Gastroesophageal sphincter (tissue), 4 donors: Measurements from ENCODE around the gene CPNE5. TPM values are rescaled to one million over a fixed set of nuclear protein-coding genes. Genes with fewer than 3 reads are reported as not detected.
A peak's percentile ranks its signal among the peaks of the same experiment; 100 is the strongest.

Experiments
- ATAC-seq: fragments of 150-250 bp; one replicate; pipeline ENCODE4 v1.9.1; 2016; ENCODE audit warnings: mild to moderate bottlenecking, moderate library complexity
- H3K27ac ChIP-seq, 4 donors: fragments of 200-600 bp; sonication (generic) in 3 of 4; 1 replicate in 3 of 4; 2 replicates in 1 of 4; pipeline ENCODE4 v1.5.1; 2016 to 2019
- H3K27me3 ChIP-seq: fragments of 200-600 bp; sonication (generic); one replicate; pipeline ENCODE4 v1.5.1; 2019
- H3K36me3 ChIP-seq, 2 donors: fragments of 200-600 bp; sonication (generic); one replicate each; pipeline ENCODE4 v1.5.1; 2019; ENCODE audit warnings: control low read depth in 1 of 2
- H3K4me1 ChIP-seq, 3 donors: fragments of 200-600 bp; sonication (generic); 1 replicate in 2 of 3; 2 replicates in 1 of 3; pipeline ENCODE4 v1.5.1; 2016 to 2019; ENCODE audit warnings: control low read depth in 2 of 3
- H3K4me3 ChIP-seq, 2 donors: fragments of 200-600 bp; sonication (generic); one replicate each; pipeline ENCODE4 v1.5.1; 2019; ENCODE audit warnings: mild to moderate bottlenecking in 1 of 2, moderate library complexity in 1 of 2
- H3K9me3 ChIP-seq, 3 donors: fragments of 200-600 bp; sonication (generic); one replicate each; pipeline ENCODE4 v1.5.1; 2017 to 2019; ENCODE audit warnings: control low read depth in 2 of 3
- EP300 ChIP-seq: sonication (generic); formaldehyde crosslinking; IDR thresholded peaks from one replicate; pipeline ENCODE4 v1.6.1; 2017; ENCODE audit warnings: antibody characterized with exemption, mild to moderate bottlenecking
- POLR2A ChIP-seq, 2 donors: fragments of 450-650 bp; IDR thresholded peaks; one replicate each; pipeline ENCODE4 v1.6.1; 2017; ENCODE audit warnings: antibody characterized with exemption in 2 of 2, mild to moderate bottlenecking in 2 of 2, moderate library complexity in 1 of 2
- POLR2AphosphoS5 ChIP-seq: sonication (generic); formaldehyde crosslinking; IDR thresholded peaks from one replicate; pipeline ENCODE4 v1.6.1; 2017; ENCODE audit warnings: antibody characterized with exemption
- WGBS, 2 donors: methylation state at CpG; one replicate each; pipeline ENCODE4 v1.1.5; 2018; ENCODE audit warnings: low coverage in 1 of 2; 5-methylcytosine and 5-hydroxymethylcytosine counted together
- total RNA-seq, 4 donors: library from RNA; depleted of rRNA; stranded (reverse); fragments of >200 nt; gene quantifications; one replicate each; pipeline ENCODE4 v1.1.0, GENCODE V29; 2016
- TF ChIP-seq, protein P1 (sequence below), 4 experiments: fragments of 200-600 bp in 2 of 4; fragments of 450-650 bp in 2 of 4; sonication (generic) in 1 of 4; IDR thresholded peaks; one replicate each; pipeline ENCODE4 v1.5.1; 2017 to 2019; ENCODE audit warnings: antibody characterized with exemption in 4 of 4, mild to moderate bottlenecking in 2 of 4, moderate library complexity in 2 of 4

The CPNE5 gene
- total RNA-seq, 4 donors from 2014 or later: 0.42 to 2.3 (median 1.5) TPM

DNA sequence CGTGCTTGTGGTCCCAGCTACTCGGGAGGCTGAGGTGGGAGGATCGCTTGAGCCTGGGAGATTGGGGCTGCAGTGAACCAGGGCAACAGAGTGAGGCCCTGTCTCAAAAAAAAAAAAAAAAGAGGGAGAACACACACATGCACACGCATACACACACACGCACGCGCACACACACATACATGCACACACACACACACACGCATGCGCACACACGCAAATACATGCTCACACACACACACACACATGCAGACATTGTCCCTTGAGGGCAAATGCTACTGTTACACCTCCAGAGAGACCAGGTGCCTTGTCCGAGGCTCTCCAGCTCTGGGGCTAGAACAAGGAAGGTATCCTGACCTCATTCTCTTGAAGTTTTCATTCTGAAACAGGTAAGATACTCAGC is 77.1 kb downstream of the CPNE5 start:
- TF ChIP-seq EP300 (no peak), POLR2A (IDR thresholded peaks at IDR 0.05) (no peak), POLR2AphosphoS5 (no peak)
- TF ChIP-seq, protein P1, sequence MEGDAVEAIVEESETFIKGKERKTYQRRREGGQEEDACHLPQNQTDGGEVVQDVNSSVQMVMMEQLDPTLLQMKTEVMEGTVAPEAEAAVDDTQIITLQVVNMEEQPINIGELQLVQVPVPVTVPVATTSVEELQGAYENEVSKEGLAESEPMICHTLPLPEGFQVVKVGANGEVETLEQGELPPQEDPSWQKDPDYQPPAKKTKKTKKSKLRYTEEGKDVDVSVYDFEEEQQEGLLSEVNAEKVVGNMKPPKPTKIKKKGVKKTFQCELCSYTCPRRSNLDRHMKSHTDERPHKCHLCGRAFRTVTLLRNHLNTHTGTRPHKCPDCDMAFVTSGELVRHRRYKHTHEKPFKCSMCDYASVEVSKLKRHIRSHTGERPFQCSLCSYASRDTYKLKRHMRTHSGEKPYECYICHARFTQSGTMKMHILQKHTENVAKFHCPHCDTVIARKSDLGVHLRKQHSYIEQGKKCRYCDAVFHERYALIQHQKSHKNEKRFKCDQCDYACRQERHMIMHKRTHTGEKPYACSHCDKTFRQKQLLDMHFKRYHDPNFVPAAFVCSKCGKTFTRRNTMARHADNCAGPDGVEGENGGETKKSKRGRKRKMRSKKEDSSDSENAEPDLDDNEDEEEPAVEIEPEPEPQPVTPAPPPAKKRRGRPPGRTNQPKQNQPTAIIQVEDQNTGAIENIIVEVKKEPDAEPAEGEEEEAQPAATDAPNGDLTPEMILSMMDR (IDR thresholded peaks at IDR 0.05): no peak
- ATAC-seq: no peak
- H3K4me3 ChIP-seq: no peak overlapping the region
- no peaks in the 10 kb centered on the region for H3K36me3 ChIP-seq
- no peak overlapping the region for H3K27ac ChIP-seq
- no peaks in the 10 kb centered on the region for H3K9me3 ChIP-seq
- 92% methylated on average over 6 of the region's 11 CpGs; no CpG with 5 or more reads in 1 of the 2 donors for WGBS, 2 donors
- no peaks in the 10 kb centered on the region for H3K27me3 ChIP-seq
- H3K4me1 ChIP-seq: peaks cover 0 to 27% (median 8%) of the 10 kb centered on the region in 3 donors

DNA sequence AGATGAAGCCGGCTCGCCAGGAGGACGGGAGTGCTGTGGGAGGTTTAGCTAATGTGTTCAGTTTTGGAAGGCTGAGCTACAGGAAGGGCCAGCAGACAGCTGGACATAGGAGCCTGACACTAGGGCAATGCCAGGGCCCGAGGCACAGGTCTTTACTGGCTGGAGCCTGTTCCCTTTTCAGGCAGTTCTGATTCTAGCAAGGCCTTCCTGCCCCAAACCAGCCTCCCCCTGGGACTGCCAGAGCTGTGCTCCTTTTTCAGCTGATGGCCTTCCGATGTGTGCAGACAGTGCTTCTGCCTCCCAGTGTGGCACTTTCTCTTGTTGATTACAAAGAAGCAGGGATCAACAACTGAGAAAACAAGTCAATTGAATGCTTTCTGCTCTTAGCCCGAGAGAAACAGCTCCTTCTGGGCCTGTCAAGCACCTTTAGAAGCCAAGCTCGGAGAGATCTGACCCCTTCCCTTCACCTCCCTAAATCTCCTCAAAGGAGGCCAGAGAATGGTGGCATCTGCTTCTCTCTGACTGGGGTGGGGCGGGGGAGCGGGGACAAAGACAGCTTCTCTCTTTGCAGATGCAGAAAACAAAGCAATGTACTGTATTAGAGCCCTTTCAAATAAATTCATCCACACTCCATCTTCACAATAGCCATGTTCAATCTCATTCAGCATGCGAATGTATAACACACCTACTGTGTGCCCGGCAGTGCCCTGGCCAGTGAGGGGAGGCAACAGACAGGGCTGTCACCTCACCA is 78.4 kb downstream of the CPNE5 start:
- Histone ChIP-seq H3K4me3 (no peak overlapping the region), H3K27me3 (no peaks in the 10 kb centered on the region), H3K36me3 (no peaks in the 10 kb centered on the region), H3K9me3 (no peaks in the 10 kb centered on the region), H3K27ac (no peak overlapping the region), H3K4me1 (peaks cover 0 to 19% (median 6%) of the 10 kb centered on the region in 3 donors)
- ATAC-seq: no peak
- TF ChIP-seq POLR2A (IDR thresholded peaks at IDR 0.05) (no peak), POLR2AphosphoS5 (no peak), EP300 (no peak)
- TF ChIP-seq, protein P1 (IDR thresholded peaks at IDR 0.05): no peak
- WGBS, 2 donors: 78 to 89% methylated on average over 4 to 6 of the region's 11 CpGs

- 0% methylated on average over 1 of the region's 8 CpGs; no CpG with 5 or more reads in 1 of the 2 donors for whole genome bisulfite sequencing, 2 donors
- Histone ChIP-seq H3K4me3 (no peak overlapping the region), H3K27ac (no peak overlapping the region), H3K9me3 (no peaks in the 10 kb centered on the region), H3K4me1 (peaks cover 0 to 10% (median 0%) of the 10 kb centered on the region in 3 donors), H3K27me3 (no peaks in the 10 kb centered on the region), H3K36me3 (no peaks in the 10 kb centered on the region)
- TF ChIP-seq, protein P1 (IDR thresholded peaks at IDR 0.05): peak; percentile 93 to 99 (median 98)
- no peak for TF ChIP-seq EP300
- TF ChIP-seq POLR2A (IDR thresholded peaks at IDR 0.05): peak in 1 of 2 donors; percentile 3
- TF ChIP-seq POLR2AphosphoS5: no peak
- ATAC-seq: peak; percentile 90
Measured at GRCh38 chr6:36759148-36759759, 80.0 kb downstream of the CPNE5 start.

GRCh38 chr6:36758516-36759147 is 80.6 kb downstream of the CPNE5 start:
- H3K4me3 ChIP-seq: no peak overlapping the region
- peaks cover 0 to 10% (median 0%) of the 10 kb centered on the region in 3 donors for H3K4me1 ChIP-seq
- H3K27ac ChIP-seq: no peak overlapping the region
- WGBS, 2 donors: 75 to 85% methylated on average over 4 to 10 of the region's 15 CpGs
- peak in 1 of 2 donors; percentile 5 for TF ChIP-seq POLR2A (IDR thresholded peaks at IDR 0.05)
- no peak for TF ChIP-seq EP300
- no peaks in the 10 kb centered on the region for H3K27me3 ChIP-seq
- no peaks in the 10 kb centered on the region for H3K36me3 ChIP-seq
- H3K9me3 ChIP-seq: no peaks in the 10 kb centered on the region
- ATAC-seq: peak; percentile 3

- Histone ChIP-seq H3K4me1 (peaks cover 0 to 10% (median 0%) of the 10 kb centered on the region in 3 donors), H3K27me3 (no peaks in the 10 kb centered on the region), H3K4me3 (no peak overlapping the region), H3K36me3 (no peaks in the 10 kb centered on the region), H3K27ac (no peak overlapping the region), H3K9me3 (no peaks in the 10 kb centered on the region)
- no peak for ATAC-seq
- 79 to 100% methylated on average over 5 of the region's 6 CpGs for WGBS, 2 donors
- TF ChIP-seq POLR2AphosphoS5 (no peak), EP300 (no peak), POLR2A (IDR thresholded peaks at IDR 0.05) (no peak)
- TF ChIP-seq, protein P1 (IDR thresholded peaks at IDR 0.05): no peak
Measured at GRCh38 chr6:36757943-36758508, 81.2 kb downstream of the CPNE5 start.
